ENCODE measurements around the gene FGF4. TPM values are rescaled to one million over a fixed set of nuclear protein-coding genes. Genes with fewer than 3 reads are reported as not detected.
A peak's percentile ranks its signal among the peaks of the same experiment; 100 is the strongest.

Gene FGF4
- total RNA-seq, 1 experiment from 2014 or later, result not detected

DNA sequence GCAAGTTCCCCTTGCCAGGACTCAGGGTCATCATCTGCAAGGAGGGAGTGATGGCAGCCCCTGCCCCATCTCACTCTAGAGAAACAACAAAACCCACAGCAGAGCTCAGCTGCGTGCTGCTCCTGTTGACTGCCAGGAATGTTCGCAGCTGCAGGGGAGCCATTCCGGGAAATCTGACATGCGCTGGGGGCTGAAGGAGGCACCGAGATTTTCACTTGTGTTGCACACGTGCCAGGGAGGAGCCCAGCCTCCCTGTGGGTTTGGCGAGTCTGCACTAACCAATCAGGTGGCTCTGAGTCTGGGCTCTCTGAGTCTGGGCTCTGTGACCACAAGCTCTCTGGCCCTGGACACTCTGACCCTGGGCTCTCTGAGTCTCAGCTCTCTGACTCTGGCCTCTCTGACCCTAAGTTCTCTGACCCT is 33.5 kb upstream of the FGF4 start:
- RAD21 ChIA-PET (ENCODE audit: low non-redundant PET in 1 of 2, low total read pairs in 2 of 2, uncharacterized antibody in 2 of 2, unreplicated experiment in 2 of 2), result interaction anchor here in 1 of 2 experiments (0.5 kb wide), 1 partner anchor 12 kb away, joined by 4 read pairs; no protein-coding TSS in a partner anchor
- DNase-seq (ENCODE audit: low read depth, low spot score), result no peak
- no peak overlapping the region for H3K9ac ChIP-seq (ENCODE audit: low read length)
- ATAC-seq, result peak; percentile 54; the same call in 1 of the 2 replicates
- H3K4me1 ChIP-seq (ENCODE audit: control insufficient read depth in 1 of 2, insufficient read depth in 2 of 2, low read length in 2 of 2), result peaks cover 0 to 7% of the 10 kb centered on the region in 2 experiments; a peak in 2 of 4 replicates
- intact Hi-C loops (cut with micrococcal nuclease), result no loop called here
- H2AFZ ChIP-seq (ENCODE audit: low read depth, low read length, poor library complexity, severe bottlenecking), result no peak overlapping the region
- no peak overlapping the region for H3K27ac ChIP-seq (ENCODE audit: low read depth, low read length)
- no peak overlapping the region for H3K4me2 ChIP-seq (ENCODE audit: low read length)
- BruUV-seq (replicated peaks), result no TSS peak
- H3K9me2 ChIP-seq (ENCODE audit: insufficient read depth), result no peaks in the 10 kb centered on the region
- TF ChIP-seq CBX3 (IDR thresholded peaks at IDR 0.05; ENCODE audit: low read depth), result no peak
- TF ChIP-seq POLR2AphosphoS5 (IDR thresholded peaks at IDR 0.05; ENCODE audit: low read depth, low read length), result no peak
- no peak for TF ChIP-seq EZH2phosphoT487 (IDR thresholded peaks at IDR 0.05; ENCODE audit: borderline replicate concordance)
- no peak for TF ChIP-seq ZNF274 (IDR thresholded peaks at IDR 0.05; ENCODE audit: low read depth, low read length)
- TF ChIP-seq SRF (IDR thresholded peaks at IDR 0.05; ENCODE audit: low read depth), result no peak
- TF ChIP-seq, protein P1, sequence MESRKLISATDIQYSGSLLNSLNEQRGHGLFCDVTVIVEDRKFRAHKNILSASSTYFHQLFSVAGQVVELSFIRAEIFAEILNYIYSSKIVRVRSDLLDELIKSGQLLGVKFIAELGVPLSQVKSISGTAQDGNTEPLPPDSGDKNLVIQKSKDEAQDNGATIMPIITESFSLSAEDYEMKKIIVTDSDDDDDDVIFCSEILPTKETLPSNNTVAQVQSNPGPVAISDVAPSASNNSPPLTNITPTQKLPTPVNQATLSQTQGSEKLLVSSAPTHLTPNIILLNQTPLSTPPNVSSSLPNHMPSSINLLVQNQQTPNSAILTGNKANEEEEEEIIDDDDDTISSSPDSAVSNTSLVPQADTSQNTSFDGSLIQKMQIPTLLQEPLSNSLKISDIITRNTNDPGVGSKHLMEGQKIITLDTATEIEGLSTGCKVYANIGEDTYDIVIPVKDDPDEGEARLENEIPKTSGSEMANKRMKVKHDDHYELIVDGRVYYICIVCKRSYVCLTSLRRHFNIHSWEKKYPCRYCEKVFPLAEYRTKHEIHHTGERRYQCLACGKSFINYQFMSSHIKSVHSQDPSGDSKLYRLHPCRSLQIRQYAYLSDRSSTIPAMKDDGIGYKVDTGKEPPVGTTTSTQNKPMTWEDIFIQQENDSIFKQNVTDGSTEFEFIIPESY (IDR thresholded peaks at IDR 0.05; ENCODE audit: extremely low read depth, insufficient replicate concordance, low read length), result no peak
- TF ChIP-seq ELF1 (IDR thresholded peaks at IDR 0.05; ENCODE audit: borderline replicate concordance, low read depth), result no peak
- no peak for TF ChIP-seq JUND (IDR thresholded peaks at IDR 0.05)
- TF ChIP-seq, protein P2, sequence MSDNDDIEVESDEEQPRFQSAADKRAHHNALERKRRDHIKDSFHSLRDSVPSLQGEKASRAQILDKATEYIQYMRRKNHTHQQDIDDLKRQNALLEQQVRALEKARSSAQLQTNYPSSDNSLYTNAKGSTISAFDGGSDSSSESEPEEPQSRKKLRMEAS (IDR thresholded peaks at IDR 0.05), result no peak
- TF ChIP-seq, protein P3, sequence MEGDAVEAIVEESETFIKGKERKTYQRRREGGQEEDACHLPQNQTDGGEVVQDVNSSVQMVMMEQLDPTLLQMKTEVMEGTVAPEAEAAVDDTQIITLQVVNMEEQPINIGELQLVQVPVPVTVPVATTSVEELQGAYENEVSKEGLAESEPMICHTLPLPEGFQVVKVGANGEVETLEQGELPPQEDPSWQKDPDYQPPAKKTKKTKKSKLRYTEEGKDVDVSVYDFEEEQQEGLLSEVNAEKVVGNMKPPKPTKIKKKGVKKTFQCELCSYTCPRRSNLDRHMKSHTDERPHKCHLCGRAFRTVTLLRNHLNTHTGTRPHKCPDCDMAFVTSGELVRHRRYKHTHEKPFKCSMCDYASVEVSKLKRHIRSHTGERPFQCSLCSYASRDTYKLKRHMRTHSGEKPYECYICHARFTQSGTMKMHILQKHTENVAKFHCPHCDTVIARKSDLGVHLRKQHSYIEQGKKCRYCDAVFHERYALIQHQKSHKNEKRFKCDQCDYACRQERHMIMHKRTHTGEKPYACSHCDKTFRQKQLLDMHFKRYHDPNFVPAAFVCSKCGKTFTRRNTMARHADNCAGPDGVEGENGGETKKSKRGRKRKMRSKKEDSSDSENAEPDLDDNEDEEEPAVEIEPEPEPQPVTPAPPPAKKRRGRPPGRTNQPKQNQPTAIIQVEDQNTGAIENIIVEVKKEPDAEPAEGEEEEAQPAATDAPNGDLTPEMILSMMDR (IDR thresholded peaks at IDR 0.05 in 2 of 3, conservative IDR thresholded peaks at IDR 0.05 in 1 of 3; ENCODE audit: borderline replicate concordance in 1 of 3, insufficient read depth in 1 of 3, low read depth in 2 of 3, low read length in 2 of 3), result no peak
- no peaks in the 10 kb centered on the region for H3K36me3 ChIP-seq (ENCODE audit: control insufficient read depth in 1 of 2, insufficient read depth in 2 of 2, low read length in 2 of 2)
- no peaks in the 10 kb centered on the region for H3K79me2 ChIP-seq (ENCODE audit: insufficient read depth, low read length)
- H3K27me3 ChIP-seq (ENCODE audit: insufficient read depth, low read length), result no peaks in the 10 kb centered on the region
- H4K20me1 ChIP-seq (ENCODE audit: insufficient read depth), result no peaks in the 10 kb centered on the region
- no peak overlapping the region for H3K4me3 ChIP-seq (replicated peaks in 1 of 2; ENCODE audit: low read depth in 1 of 2, low read length in 2 of 2)
- no peaks in the 10 kb centered on the region for H3K9me3 ChIP-seq (ENCODE audit: control insufficient read depth in 1 of 2, insufficient read depth in 1 of 2, low read depth in 1 of 2, low read length in 2 of 2)
- POLR2A ChIA-PET, result no interaction called here
- CTCF ChIA-PET, result no interaction called here

All from HCT116 (cell line).